BLaER1 treated with 17β-estradiol and CSF1 and Interleukin-3, amounts not matched to agents 10 nM and 100 nM (cell line): Measurements from ENCODE around the gene MTA1.

Experiments used
- H3K27ac ChIP-seq, 11 experiments: shearing (Covaris generic); formaldehyde crosslinking; 2 replicates each; pipeline ENCODE4 v1.8.1; 2022
- H3K27me3 ChIP-seq, 11 experiments: shearing (Covaris generic); formaldehyde crosslinking; 2 replicates each; pipeline ENCODE4 v1.8.1; 2022
- H3K36me3 ChIP-seq, 11 experiments: shearing (Covaris generic); formaldehyde crosslinking; 2 replicates each; pipeline ENCODE4 v1.8.1; 2022
- H3K4me1 ChIP-seq, 10 experiments: shearing (Covaris generic); formaldehyde crosslinking; 2 replicates each; pipeline ENCODE4 v1.8.1; 2022
- H3K4me2 ChIP-seq, 11 experiments: shearing (Covaris generic); formaldehyde crosslinking; 2 replicates each; pipeline ENCODE4 v1.8.1; 2022
- H3K4me3 ChIP-seq, 10 experiments: shearing (Covaris generic); formaldehyde crosslinking; 2 replicates each; pipeline ENCODE4 v1.8.1; 2022
- H3K9ac ChIP-seq, 11 experiments: shearing (Covaris generic); formaldehyde crosslinking; 2 replicates each; pipeline ENCODE4 v1.8.1; 2022
- H3K9me3 ChIP-seq, 11 experiments: shearing (Covaris generic); formaldehyde crosslinking; replicated peaks in 1 of 11; 2 replicates each; pipeline ENCODE4 v1.8.1; 2022
- H4K20me1 ChIP-seq, 11 experiments: shearing (Covaris generic); formaldehyde crosslinking; 2 replicates each; pipeline ENCODE4 v1.8.1; 2022
- Cebpa-rat ChIP-seq, 11 experiments: shearing (Covaris generic); IDR thresholded peaks; 2 replicates each; pipeline ENCODE4 v1.8.1; 2022

The MTA1 gene

DNA sequence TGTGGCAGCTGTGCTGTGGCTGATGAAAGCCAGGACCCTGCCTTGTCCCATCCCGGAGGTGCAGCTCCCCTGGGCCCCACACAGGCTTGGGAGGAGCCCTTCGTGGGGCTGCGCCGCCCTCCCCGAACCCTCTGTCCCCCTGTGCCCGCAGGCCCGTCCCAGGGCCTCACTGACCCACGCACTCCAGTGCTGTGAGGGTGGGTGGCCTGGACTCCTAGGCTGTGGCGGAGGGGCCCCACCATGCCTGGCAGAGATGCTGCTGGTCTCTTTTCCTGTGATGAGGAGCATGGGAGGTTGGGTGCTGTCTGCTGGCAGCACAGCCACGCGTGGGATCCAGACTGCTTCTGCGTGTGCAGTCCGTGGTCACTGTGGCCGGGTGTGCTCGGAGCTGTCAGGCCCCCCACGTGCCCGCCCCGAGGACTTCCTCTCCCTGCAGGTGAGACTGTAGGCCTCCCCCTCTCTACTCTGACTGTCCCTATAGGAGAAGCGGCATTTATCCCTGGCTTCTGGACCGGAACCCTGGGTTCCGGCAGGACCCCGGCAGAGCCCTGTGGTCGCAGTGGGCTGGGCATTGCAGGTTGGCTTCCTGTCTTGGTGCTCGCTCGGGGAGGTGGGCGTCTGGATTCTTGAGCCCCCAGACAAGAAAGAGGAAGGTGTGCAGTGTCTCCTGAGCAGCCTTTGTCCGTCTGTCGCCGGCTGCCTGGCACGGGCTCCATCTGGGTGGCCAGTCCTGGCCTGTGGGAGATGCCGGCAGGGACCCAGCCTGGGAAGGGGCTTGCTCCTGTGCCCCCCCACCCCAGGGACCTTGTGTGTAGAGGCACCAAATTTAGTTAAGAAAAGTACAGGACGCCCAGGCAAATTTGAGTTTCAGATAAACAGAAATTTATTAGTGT, 2.3 kb downstream of the MTA1 start:
- H3K4me2 ChIP-seq: peak overlapping the region; percentile 91 to 100 (median 96)

GRCh38 chr14:105422695-105423487, 3.3 kb downstream of the MTA1 start:
- H3K27me3 ChIP-seq: no peaks in the 10 kb centered on the region
- peaks cover 11 to 63% (median 46%) of the 10 kb centered on the region in 11 experiments; a peak in 21 of 22 replicates for H3K36me3 ChIP-seq
- H3K27ac ChIP-seq: peak overlapping the region in 6 of 11 experiments; percentile 41 to 93 (median 86); a peak in 8 of 22 replicates
- peak overlapping the region in 10 of 11 experiments; percentile 85 to 98 (median 90); a peak in 16 of 22 replicates for H3K9ac ChIP-seq
- H3K4me1 ChIP-seq: peaks cover 32 to 62% (median 50%) of the 10 kb centered on the region in 10 experiments
- no peak for TF ChIP-seq Cebpa-rat (IDR thresholded peaks at IDR 0.05)
- H3K4me2 ChIP-seq: peak overlapping the region; percentile 91 to 100 (median 96)
- peak overlapping the region in 5 of 10 experiments; percentile 86 to 98 (median 93); a peak in 8 of 20 replicates for H3K4me3 ChIP-seq
- peaks cover 0 to 11% (median 0%) of the 10 kb centered on the region in 11 experiments; a peak in 5 of 22 replicates for H3K9me3 ChIP-seq
- peaks cover 68 to 76% (median 74%) of the 10 kb centered on the region in 11 experiments; a peak in 21 of 22 replicates for H4K20me1 ChIP-seq

More for the DNA sequence above, 2.3 kb downstream of the MTA1 start:
- peaks cover 59 to 67% (median 65%) of the 10 kb centered on the region in 11 experiments; a peak in 21 of 22 replicates for H4K20me1 ChIP-seq
- H3K4me1 ChIP-seq: peaks cover 32 to 56% (median 47%) of the 10 kb centered on the region in 10 experiments
- H3K9me3 ChIP-seq: peaks cover 0 to 7% (median 0%) of the 10 kb centered on the region in 11 experiments; a peak in 5 of 22 replicates
- H3K9ac ChIP-seq: peak overlapping the region; percentile 85 to 98 (median 92)
- peak overlapping the region; percentile 74 to 98 (median 93) for H3K4me3 ChIP-seq
- TF ChIP-seq Cebpa-rat (IDR thresholded peaks at IDR 0.05): no peak
- H3K36me3 ChIP-seq: peaks cover 8 to 54% (median 37%) of the 10 kb centered on the region in 11 experiments; a peak in 21 of 22 replicates
- no peaks in the 10 kb centered on the region for H3K27me3 ChIP-seq
- H3K27ac ChIP-seq: peak overlapping the region in 9 of 11 experiments; percentile 10 to 93 (median 87); a peak in 16 of 22 replicates

DNA sequence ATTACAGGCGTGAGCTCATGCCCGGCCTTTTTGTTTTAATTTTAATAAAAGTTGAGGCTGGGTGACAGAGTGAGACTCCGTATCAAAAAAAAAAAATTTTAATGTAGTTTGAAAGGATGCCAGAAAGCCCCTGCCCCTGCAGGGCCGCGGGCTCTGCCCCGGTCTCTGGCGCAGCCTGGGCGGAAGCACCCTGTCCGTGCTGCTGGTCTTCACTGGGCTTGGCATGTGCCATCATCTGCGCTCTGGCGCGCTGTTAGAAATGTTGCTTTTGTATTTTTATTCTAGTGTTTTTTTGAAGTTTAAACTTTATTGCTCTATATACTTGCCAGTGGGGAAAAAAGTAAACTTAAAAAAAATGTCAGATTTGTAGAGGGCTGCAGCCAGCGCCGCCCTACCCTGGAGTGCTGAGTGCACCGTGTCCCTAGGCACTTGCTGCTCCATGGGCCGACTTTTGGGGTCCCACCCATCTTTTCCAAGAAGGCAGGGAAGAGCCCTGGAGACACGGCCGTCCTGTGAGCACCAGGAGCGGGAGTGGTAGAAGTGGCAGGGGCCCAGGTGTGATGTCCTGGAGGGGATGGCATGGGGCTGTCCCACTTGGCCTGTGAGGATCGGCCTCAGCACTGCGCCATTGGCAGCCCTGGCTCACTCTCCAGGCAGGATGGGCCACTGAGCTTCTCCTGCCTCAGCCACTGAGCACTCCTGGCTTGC, 4.0 kb downstream of the MTA1 start:
- Histone ChIP-seq H3K9me3 (peaks cover 0 to 11% (median 0%) of the 10 kb centered on the region in 11 experiments; a peak in 5 of 22 replicates), H4K20me1 (peaks cover 76 to 83% (median 81%) of the 10 kb centered on the region in 11 experiments; a peak in 21 of 22 replicates), H3K4me2 (peak overlapping the region in 5 of 11 experiments; percentile 91 to 99 (median 95); a peak in 1 of 22 replicates), H3K27ac (no peak overlapping the region), H3K27me3 (no peaks in the 10 kb centered on the region), H3K4me1 (peaks cover 32 to 57% (median 45%) of the 10 kb centered on the region in 10 experiments), H3K9ac (0 out of 22 replicates have a peak overlapping the region, but pooled peaks of 3 of the 11 experiments have one; percentile 1 to 38 (median 9)), H3K36me3 (peaks cover 11 to 70% (median 53%) of the 10 kb centered on the region in 11 experiments; a peak in 21 of 22 replicates), H3K4me3 (no peak overlapping the region)
- no peak for TF ChIP-seq Cebpa-rat (IDR thresholded peaks at IDR 0.05)

DNA sequence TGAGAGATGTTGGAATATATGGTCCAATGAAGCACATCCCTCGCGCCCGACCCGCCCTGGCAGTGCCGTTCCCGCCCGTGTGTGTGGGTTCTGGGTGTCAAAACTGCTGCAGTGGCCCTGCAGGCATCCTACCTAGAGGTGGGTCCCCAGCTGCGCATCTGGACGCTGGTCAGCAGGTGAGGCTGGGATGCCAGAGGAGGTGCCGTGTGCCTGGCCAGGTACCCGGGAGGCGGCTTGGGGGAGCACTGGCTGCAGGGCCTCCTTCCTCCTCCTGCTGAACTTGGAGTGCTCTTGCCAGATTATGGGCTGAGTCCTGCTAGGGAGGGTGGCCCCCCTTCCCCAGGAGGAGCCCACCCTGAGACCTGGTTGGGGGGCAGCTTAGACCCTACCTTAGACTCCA, 5.2 kb downstream of the MTA1 start:
- Histone ChIP-seq H3K4me3 (no peak overlapping the region), H3K27ac (no peak overlapping the region), H3K27me3 (no peaks in the 10 kb centered on the region), H3K4me2 (no peak overlapping the region), H3K4me1 (peaks cover 24 to 47% (median 36%) of the 10 kb centered on the region in 10 experiments), H3K9ac (no peak overlapping the region), H3K9me3 (peaks cover 0 to 11% (median 0%) of the 10 kb centered on the region in 11 experiments; a peak in 5 of 22 replicates), H3K36me3 (peaks cover 11 to 77% (median 59%) of the 10 kb centered on the region in 11 experiments; a peak in 21 of 22 replicates), H4K20me1 (peaks cover 81 to 94% (median 90%) of the 10 kb centered on the region in 11 experiments; a peak in 21 of 22 replicates)
- no peak for TF ChIP-seq Cebpa-rat (IDR thresholded peaks at IDR 0.05)

GRCh38 chr14:105425823-105426247, 6.2 kb downstream of the MTA1 start:
- Histone ChIP-seq H3K27me3 (no peaks in the 10 kb centered on the region), H3K4me2 (no peak overlapping the region), H3K9ac (no peak overlapping the region), H3K4me3 (no peak overlapping the region), H3K4me1 (peaks cover 21 to 44% (median 32%) of the 10 kb centered on the region in 10 experiments), H3K27ac (no peak overlapping the region), H3K36me3 (peaks cover 11 to 87% (median 68%) of the 10 kb centered on the region in 11 experiments; a peak in 21 of 22 replicates), H4K20me1 (peaks cover 83 to 98% (median 94%) of the 10 kb centered on the region in 11 experiments; a peak in 21 of 22 replicates), H3K9me3 (peaks cover 0 to 19% (median 6%) of the 10 kb centered on the region in 11 experiments; a peak in 9 of 22 replicates)
- TF ChIP-seq Cebpa-rat (IDR thresholded peaks at IDR 0.05): no peak

- TF ChIP-seq Cebpa-rat (IDR thresholded peaks at IDR 0.05): no peak
- H3K4me3 ChIP-seq: no peak overlapping the region
- H3K27me3 ChIP-seq: no peaks in the 10 kb centered on the region
- peaks cover 0 to 27% (median 10%) of the 10 kb centered on the region in 11 experiments; a peak in 9 of 22 replicates for H3K9me3 ChIP-seq
- no peak overlapping the region; a peak in 1 of 22 replicates for H3K27ac ChIP-seq
- H4K20me1 ChIP-seq: peaks cover 75 to 98% (median 94%) of the 10 kb centered on the region in 11 experiments; a peak in 21 of 22 replicates
- peaks cover 14 to 37% (median 25%) of the 10 kb centered on the region in 10 experiments for H3K4me1 ChIP-seq
- no peak overlapping the region for H3K4me2 ChIP-seq
- peaks cover 18 to 93% (median 76%) of the 10 kb centered on the region in 11 experiments; a peak in 21 of 22 replicates for H3K36me3 ChIP-seq
- H3K9ac ChIP-seq: no peak overlapping the region
Measured at GRCh38 chr14:105426416-105427130, 6.9 kb downstream of the MTA1 start.

- TF ChIP-seq Cebpa-rat (IDR thresholded peaks at IDR 0.05): no peak
- Histone ChIP-seq H3K9ac (no peak overlapping the region), H4K20me1 (peaks cover 67 to 98% (median 93%) of the 10 kb centered on the region in 11 experiments; a peak in 21 of 22 replicates), H3K9me3 (peaks cover 0 to 30% (median 10%) of the 10 kb centered on the region in 11 experiments; a peak in 9 of 22 replicates), H3K27ac (no peak overlapping the region; a peak in 1 of 22 replicates), H3K4me1 (peaks cover 6 to 29% (median 16%) of the 10 kb centered on the region in 10 experiments), H3K36me3 (peaks cover 22 to 95% (median 83%) of the 10 kb centered on the region in 11 experiments; a peak in 21 of 22 replicates), H3K27me3 (no peaks in the 10 kb centered on the region), H3K4me2 (no peak overlapping the region), H3K4me3 (no peak overlapping the region)
Measured at GRCh38 chr14:105427412-105427811, 7.8 kb downstream of the MTA1 start.
